ENCODE results near the gene DMXL1.

Gene DMXL1

GRCh38 chr5:119291056-119291455 is 220.2 kb downstream of the DMXL1 start:
- peaks cover 61% of the 10 kb centered on the region for H3K4me1 Mint-ChIP-seq (ENCODE audit: low read depth)
- intact Hi-C loops (cut with micrococcal nuclease): no loop called here
- H3K27ac Mint-ChIP-seq: peak overlapping the region; percentile 55
- peaks cover 7% of the 10 kb centered on the region for H3K9me3 Mint-ChIP-seq
- no peaks in the 10 kb centered on the region for H3K27me3 Mint-ChIP-seq
- no peak overlapping the region for H3K4me3 Mint-ChIP-seq
- H3K36me3 Mint-ChIP-seq (ENCODE audit: low read depth): peaks cover 6% of the 10 kb centered on the region

DNA sequence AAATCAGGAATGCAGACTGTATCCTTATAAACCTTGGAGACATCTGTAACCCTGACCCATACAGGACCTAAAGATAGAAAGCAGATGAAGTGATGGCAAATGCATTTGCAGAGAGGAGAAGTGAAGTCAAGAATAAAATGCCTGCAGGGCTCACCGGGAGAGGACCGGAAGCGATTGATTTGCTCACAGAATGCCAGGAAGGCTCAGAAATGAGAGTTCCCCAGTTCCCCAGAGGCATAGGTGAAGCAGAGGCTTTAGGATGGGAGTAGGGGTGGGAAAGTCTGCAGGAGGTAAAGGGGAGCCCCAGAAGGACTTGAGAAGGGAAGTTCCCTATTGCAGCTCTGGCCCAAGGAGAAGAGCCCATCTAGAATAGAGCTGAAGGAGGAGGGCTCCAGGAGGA is 221.0 kb downstream of the DMXL1 start:
- Mint-ChIP-seq H3K4me3 (no peak overlapping the region), H3K9me3 (peaks cover 7% of the 10 kb centered on the region), H3K27me3 (no peaks in the 10 kb centered on the region), H3K4me1 (ENCODE audit: low read depth) (peaks cover 53% of the 10 kb centered on the region), H3K36me3 (ENCODE audit: low read depth) (peaks cover 6% of the 10 kb centered on the region), H3K27ac (peak overlapping the region; percentile 9)
- intact Hi-C loops (cut with micrococcal nuclease): no loop called here

DNA sequence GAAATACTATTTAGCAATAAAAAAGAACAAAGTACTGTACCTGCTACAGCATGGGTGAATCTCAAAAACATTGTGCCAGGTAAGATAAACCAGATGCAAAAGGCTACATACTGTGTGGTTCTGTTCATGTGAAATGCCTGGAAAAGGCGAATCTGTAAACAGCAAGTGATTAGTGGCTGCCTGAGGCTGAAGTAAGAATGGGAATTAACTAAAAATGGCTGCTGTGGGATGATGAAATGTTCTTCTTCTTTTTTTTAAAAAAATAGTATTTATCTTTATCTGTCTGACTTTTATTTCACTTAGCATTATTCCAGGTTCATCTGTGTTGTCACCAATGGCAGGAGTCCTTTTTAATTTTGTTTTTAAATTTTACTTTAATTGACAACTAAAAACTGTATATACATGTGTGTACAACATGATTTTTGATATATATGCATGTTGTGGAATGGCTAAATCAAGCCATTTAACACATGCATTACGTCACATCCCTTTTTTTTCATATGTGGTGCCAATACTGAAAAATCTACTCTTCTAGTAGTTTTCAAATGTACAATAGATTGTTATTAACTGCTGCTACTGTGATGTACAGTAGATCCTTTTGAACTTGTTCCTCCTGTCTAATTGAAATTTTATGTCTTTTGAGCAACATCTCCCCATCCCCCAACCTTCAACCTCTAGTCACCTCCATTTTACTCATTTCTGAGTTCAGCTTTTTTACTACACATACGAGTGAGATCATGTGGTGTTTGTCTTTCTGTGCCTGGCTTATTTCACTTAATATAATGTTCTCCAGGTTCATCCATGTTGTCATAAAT is 222.0 kb downstream of the DMXL1 start:
- Mint-ChIP-seq H3K27me3 (no peaks in the 10 kb centered on the region), H3K9me3 (peaks cover 7% of the 10 kb centered on the region), H3K36me3 (ENCODE audit: low read depth) (peaks cover 6% of the 10 kb centered on the region), H3K27ac (no peak overlapping the region), H3K4me3 (no peak overlapping the region), H3K4me1 (ENCODE audit: low read depth) (peaks cover 48% of the 10 kb centered on the region)
- intact Hi-C loops (cut with micrococcal nuclease): no loop called here

DNA sequence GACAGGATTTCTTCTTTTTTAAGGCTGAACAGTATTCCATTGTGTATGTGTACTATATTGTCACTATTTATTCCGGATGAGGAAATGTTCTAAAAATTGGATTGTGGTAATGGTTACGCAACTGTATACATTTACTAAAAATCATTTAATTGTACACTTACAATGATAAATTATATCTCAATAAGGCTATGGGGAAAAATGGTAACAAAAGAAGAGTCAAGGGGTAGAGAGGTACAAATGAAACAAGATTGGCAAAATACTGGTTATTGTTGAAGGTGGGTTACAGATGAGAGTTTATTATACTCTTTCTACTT is 222.6 kb downstream of the DMXL1 start:
- H3K27ac Mint-ChIP-seq: no peak overlapping the region
- H3K9me3 Mint-ChIP-seq: peaks cover 7% of the 10 kb centered on the region
- no peaks in the 10 kb centered on the region for H3K27me3 Mint-ChIP-seq
- intact Hi-C loops (cut with micrococcal nuclease): no loop called here
- H3K4me1 Mint-ChIP-seq (ENCODE audit: low read depth): peaks cover 44% of the 10 kb centered on the region
- peaks cover 6% of the 10 kb centered on the region for H3K36me3 Mint-ChIP-seq (ENCODE audit: low read depth)
- no peak overlapping the region for H3K4me3 Mint-ChIP-seq
